ENCODE data around the gene PFKFB2.
A peak's percentile ranks its signal among the peaks of the same experiment; 100 is the strongest.

PFKFB2 gene

GRCh38 chr1:207052911-207053769 is at the start of gene PFKFB2:
PFKFB2 (plus strand) TSS chr1:207053275; CDS start chr1:207054718, 1,443 bp downstream.
- DNase-seq: peak; percentile 70 to 99 (median 96)

GRCh38 chr1:207004931-207005830 is 47.9 kb upstream of the PFKFB2 start:
- peak in 10 of 58 donors; percentile 3 to 48 (median 28) for DNase-seq

- no peak for DNase-seq
Observed at GRCh38 chr1:207006083-207006482, 47.0 kb upstream of the PFKFB2 start.

GRCh38 chr1:207006914-207007313 is 46.2 kb upstream of the PFKFB2 start:
- no peak for DNase-seq

- DNase-seq: no peak
Observed at GRCh38 chr1:207007352-207008033, 45.6 kb upstream of the PFKFB2 start.

GRCh38 chr1:207009182-207009850 is 43.8 kb upstream of the PFKFB2 start:
- no peak for DNase-seq

GRCh38 chr1:207009945-207010344 is 43.1 kb upstream of the PFKFB2 start:
- DNase-seq: no peak

GRCh38 chr1:207010726-207011125 is 42.3 kb upstream of the PFKFB2 start:
- DNase-seq: no peak

- no peak for DNase-seq
Observed at GRCh38 chr1:207013321-207014085, 39.6 kb upstream of the PFKFB2 start.

- DNase-seq: no peak
Observed at GRCh38 chr1:207014728-207015127, 38.3 kb upstream of the PFKFB2 start.

GRCh38 chr1:207015791-207016190 is 37.3 kb upstream of the PFKFB2 start:
- DNase-seq: no peak

- peak in 12 of 58 donors; percentile 8 to 53 (median 24) for DNase-seq
Observed at GRCh38 chr1:207017615-207018559, 35.2 kb upstream of the PFKFB2 start.

- DNase-seq: no peak
Observed at GRCh38 chr1:207018707-207019106, 34.4 kb upstream of the PFKFB2 start.

- DNase-seq: no peak
Observed at GRCh38 chr1:207019161-207019560, 33.9 kb upstream of the PFKFB2 start.

- DNase-seq: no peak
Observed at GRCh38 chr1:207019661-207020060, 33.4 kb upstream of the PFKFB2 start.

GRCh38 chr1:207020065-207020708 is 32.9 kb upstream of the PFKFB2 start:
- DNase-seq: no peak

- DNase-seq: no peak
Observed at GRCh38 chr1:207020709-207021107, 32.4 kb upstream of the PFKFB2 start.

GRCh38 chr1:207021139-207021861 is 31.8 kb upstream of the PFKFB2 start:
- DNase-seq: peak in 4 of 58 donors; percentile 17 to 56 (median 20)

Data from anterior cingulate cortex (tissue), 58 donors.